Uterus (tissue), 2 donors: ENCODE results near the gene NDUFB10.

ENCODE experiments used
- POLR2A ChIP-seq, 2 donors: fragments of 450-650 bp; IDR thresholded peaks; one replicate each; pipeline ENCODE4 v1.6.1; 2016; ENCODE audit warnings: antibody characterized with exemption in 2 of 2, mild to moderate bottlenecking in 1 of 2, moderate library complexity in 1 of 2
- TF ChIP-seq, protein P1 (sequence below), 4 experiments: fragments of 200-600 bp in 2 of 4; fragments of 450-650 bp in 2 of 4; sonication (generic) in 2 of 4; IDR thresholded peaks; one replicate each; pipeline ENCODE4 v1.5.1; 2016 to 2019; ENCODE audit warnings: antibody characterized with exemption in 4 of 4, mild to moderate bottlenecking in 2 of 4, moderate library complexity in 1 of 4

DNA sequence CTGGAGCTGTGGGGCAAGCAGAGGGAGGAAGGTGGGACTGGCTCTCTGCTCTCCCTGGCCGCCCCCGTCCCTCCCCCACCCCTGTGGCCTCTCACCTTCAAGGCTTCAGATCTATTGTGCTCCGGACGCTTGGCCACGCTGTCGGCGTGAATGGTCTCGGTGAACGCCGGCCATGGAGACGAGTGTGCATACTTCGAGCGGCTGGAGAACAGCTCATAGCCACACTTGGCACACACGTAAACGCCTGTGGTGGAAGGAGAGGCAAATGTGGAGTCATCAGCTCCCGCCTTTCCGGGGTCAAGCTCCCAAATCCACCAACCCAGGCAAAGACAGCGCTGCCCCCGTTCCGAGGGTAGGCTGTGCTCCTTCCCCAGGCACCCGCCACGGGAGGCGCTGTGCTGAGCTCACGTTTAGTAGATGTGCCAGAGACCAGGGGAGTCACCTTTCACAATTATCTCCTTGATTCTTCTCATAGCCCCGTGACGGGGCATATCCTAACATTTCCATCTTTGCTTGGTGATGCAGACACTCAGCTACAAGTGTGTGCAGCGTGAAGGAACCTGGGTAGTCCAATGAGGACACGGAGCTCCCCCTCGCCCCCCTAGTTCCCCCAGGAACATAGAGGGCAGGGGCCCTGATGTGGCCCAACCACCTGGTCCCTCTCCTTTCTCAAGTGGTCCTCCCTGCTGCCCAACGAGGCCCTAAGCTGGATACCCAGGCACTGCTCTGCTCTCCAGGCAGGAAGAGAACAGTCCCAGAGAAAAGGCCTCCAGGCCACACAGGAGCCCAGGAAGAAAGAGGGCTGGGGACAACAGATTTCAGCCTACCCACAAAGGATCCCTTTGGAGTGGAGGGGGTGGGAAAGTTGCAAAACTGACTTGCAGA is 17.9 kb upstream of the NDUFB10 start:
- TF ChIP-seq, protein P1, sequence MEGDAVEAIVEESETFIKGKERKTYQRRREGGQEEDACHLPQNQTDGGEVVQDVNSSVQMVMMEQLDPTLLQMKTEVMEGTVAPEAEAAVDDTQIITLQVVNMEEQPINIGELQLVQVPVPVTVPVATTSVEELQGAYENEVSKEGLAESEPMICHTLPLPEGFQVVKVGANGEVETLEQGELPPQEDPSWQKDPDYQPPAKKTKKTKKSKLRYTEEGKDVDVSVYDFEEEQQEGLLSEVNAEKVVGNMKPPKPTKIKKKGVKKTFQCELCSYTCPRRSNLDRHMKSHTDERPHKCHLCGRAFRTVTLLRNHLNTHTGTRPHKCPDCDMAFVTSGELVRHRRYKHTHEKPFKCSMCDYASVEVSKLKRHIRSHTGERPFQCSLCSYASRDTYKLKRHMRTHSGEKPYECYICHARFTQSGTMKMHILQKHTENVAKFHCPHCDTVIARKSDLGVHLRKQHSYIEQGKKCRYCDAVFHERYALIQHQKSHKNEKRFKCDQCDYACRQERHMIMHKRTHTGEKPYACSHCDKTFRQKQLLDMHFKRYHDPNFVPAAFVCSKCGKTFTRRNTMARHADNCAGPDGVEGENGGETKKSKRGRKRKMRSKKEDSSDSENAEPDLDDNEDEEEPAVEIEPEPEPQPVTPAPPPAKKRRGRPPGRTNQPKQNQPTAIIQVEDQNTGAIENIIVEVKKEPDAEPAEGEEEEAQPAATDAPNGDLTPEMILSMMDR (IDR thresholded peaks at IDR 0.05), result no peak
- no peak for TF ChIP-seq POLR2A (IDR thresholded peaks at IDR 0.05)
